ENCODE data around the gene SYDE1. TPM values are rescaled to one million over a fixed set of nuclear protein-coding genes. Genes with fewer than 3 reads are reported as not detected.

Gene SYDE1
- polyA plus RNA-seq, 1 donor from 2014 or later, result not detected

- no peaks in the 10 kb centered on the region for H3K27me3 ChIP-seq (ENCODE audit: insufficient read depth, low read depth, low read length)
- no peaks in the 10 kb centered on the region for H3K9me2 ChIP-seq (ENCODE audit: insufficient read depth, low read length)
- H3K36me3 ChIP-seq (ENCODE audit: insufficient read depth, low read length), result no peaks in the 10 kb centered on the region
- no peaks in the 10 kb centered on the region for H3K9me3 ChIP-seq (ENCODE audit: low read length)
- H4K20me1 ChIP-seq (ENCODE audit: insufficient read depth), result no peaks in the 10 kb centered on the region
- H3K27ac ChIP-seq (ENCODE audit: low read length), result no peak overlapping the region
- H3K79me2 ChIP-seq (replicated peaks; ENCODE audit: insufficient read depth, low read length), result no peaks in the 10 kb centered on the region
- no peak overlapping the region for H2AFZ ChIP-seq (ENCODE audit: low read depth, low read length)
- TF ChIP-seq MXI1 (conservative IDR thresholded peaks at IDR 0.05; ENCODE audit: poor library complexity, severe bottlenecking) (no peak), RAD21 (conservative IDR thresholded peaks at IDR 0.05) (no peak), SMC3 (conservative IDR thresholded peaks at IDR 0.05; ENCODE audit: poor library complexity) (no peak), POLR2AphosphoS5 (IDR thresholded peaks at IDR 0.05) (no peak), TAF1 (IDR thresholded peaks at IDR 0.05; ENCODE audit: low read depth) (no peak), REST (IDR thresholded peaks at IDR 0.05; ENCODE audit: borderline replicate concordance) (no peak), CTCF (IDR thresholded peaks at IDR 0.05; ENCODE audit: poor library complexity, severe bottlenecking) (no peak), EZH2 (IDR thresholded peaks at IDR 0.05; ENCODE audit: borderline replicate concordance, insufficient read depth, low read length, poor library complexity, severe bottlenecking) (no peak), EP300 (conservative IDR thresholded peaks at IDR 0.05; ENCODE audit: poor library complexity, severe bottlenecking) (no peak)
- no peak overlapping the region for H3K9ac ChIP-seq (ENCODE audit: low read length)
- no peak overlapping the region for H3K4me2 ChIP-seq (ENCODE audit: low read length)
- no peak overlapping the region for H3K4me3 ChIP-seq (ENCODE audit: low read length)
- H3F3A ChIP-seq (ENCODE audit: insufficient read depth, low read length, poor library complexity, severe bottlenecking), result no peaks in the 10 kb centered on the region
These were observed 22.8 kb downstream of the SYDE1 start for GRCh38 chr19:15129856-15130585.

- Histone ChIP-seq H3K27me3 (ENCODE audit: insufficient read depth, low read depth, low read length) (no peaks in the 10 kb centered on the region), H3F3A (ENCODE audit: insufficient read depth, low read length, poor library complexity, severe bottlenecking) (no peaks in the 10 kb centered on the region), H3K4me2 (ENCODE audit: low read length) (no peak overlapping the region), H2AFZ (ENCODE audit: low read depth, low read length) (no peak overlapping the region), H3K9me3 (ENCODE audit: low read length) (no peaks in the 10 kb centered on the region), H3K9ac (ENCODE audit: low read length) (no peak overlapping the region), H3K27ac (ENCODE audit: low read length) (no peak overlapping the region), H3K9me2 (ENCODE audit: insufficient read depth, low read length) (no peaks in the 10 kb centered on the region), H4K20me1 (ENCODE audit: insufficient read depth) (no peaks in the 10 kb centered on the region), H3K36me3 (ENCODE audit: insufficient read depth, low read length) (no peaks in the 10 kb centered on the region), H3K79me2 (replicated peaks; ENCODE audit: insufficient read depth, low read length) (no peaks in the 10 kb centered on the region), H3K4me3 (ENCODE audit: low read length) (no peak overlapping the region)
- no peak for TF ChIP-seq EP300 (conservative IDR thresholded peaks at IDR 0.05; ENCODE audit: poor library complexity, severe bottlenecking)
These were observed 29.2 kb downstream of the SYDE1 start for GRCh38 chr19:15136234-15136954.

All from neural cell (in vitro differentiated cells).